HCT116 (cell line): ENCODE data around the gene IRAK2. TPM values are rescaled to one million over a fixed set of nuclear protein-coding genes. Genes with fewer than 3 reads are reported as not detected.

ENCODE experiments used
- ATAC-seq: fragments of 200-7000 bp; cut with Tn5 transposase; 2 replicates; pipeline ENCODE4 v1.9.1; 2020; ENCODE audit warnings: mild to moderate bottlenecking, moderate library complexity
- BruUV-seq: library from RNA; stranded (reverse); fragments of 400-500 nt; replicated peaks from 2 replicates; lab custom pipeline; 2021; lab: Mats Ljungman, UMichigan
- CTCF ChIA-PET: fragments of 300-600 bp; sonication (Branson Sonifier 250); formaldehyde crosslinking; loops from one replicate; lab custom pipeline; 2021; ENCODE audit warnings: antibody characterized with exemption; lab: Charles Lee
- POLR2A ChIA-PET: fragments of 300-600, 350-600 bp; sonication (Branson Sonifier 250); formaldehyde crosslinking; loops from one replicate; lab custom pipeline; 2021; ENCODE audit warnings: antibody characterized with exemption; lab: Charles Lee
- RAD21 ChIA-PET, 2 experiments: fragments of 300-600 bp; sonication (Branson Sonifier 250); formaldehyde crosslinking; loops; one replicate each; lab custom pipeline; 2023; ENCODE audit warnings: low total read pairs in 2 of 2; ENCODE audit not compliant: uncharacterized antibody in 2 of 2, unreplicated experiment in 2 of 2, low non-redundant PET in 1 of 2; lab: Charles Lee
- DNase-seq: peaks from one replicate; pipeline ENCODE4 v3.0.0-alpha.2; 2010; ENCODE audit warnings: low read depth, low spot score
- H2AFZ ChIP-seq: fragments of 200-600 bp; shearing (Covaris generic), sonication (generic); 2 replicates; pipeline ENCODE4 v1.6.1; 2017; ENCODE audit warnings: low read depth, mixed run types, mixed read lengths, antibody characterized with exemption, low read length; ENCODE audit not compliant: poor library complexity, severe bottlenecking
- H3K27ac ChIP-seq: 2 replicates; pipeline ENCODE4 v1.5.1; 2012; ENCODE audit warnings: low read depth, low read length
- H3K27me3 ChIP-seq: fragments of 200-600 bp; sonication (generic); 2 replicates; pipeline ENCODE4 v1.6.1; 2016; ENCODE audit warnings: mixed run types, low read length, mixed read lengths; ENCODE audit not compliant: insufficient read depth
- H3K36me3 ChIP-seq, 2 experiments: fragments of 200-500 bp in 1 of 2; fragments of 200-600 bp in 1 of 2; sonication (Bioruptor generic) in 1 of 2; sonication (generic) in 1 of 2; 2 replicates each; pipeline versions ENCODE4 v1.5.1 to v1.6.1; 2014 to 2016; ENCODE audit warnings: low read length in 2 of 2, inconsistent platforms in 1 of 2, mixed read lengths in 1 of 2, mixed run types in 1 of 2; ENCODE audit not compliant: insufficient read depth in 2 of 2, control insufficient read depth in 1 of 2
- H3K4me1 ChIP-seq, 2 experiments: fragments of 200-600 bp in 1 of 2; sonication (generic) in 1 of 2; 2 replicates each; pipeline versions ENCODE4 v1.5.1 to v1.6.1; 2012 to 2017; ENCODE audit warnings: low read length in 2 of 2, inconsistent platforms in 1 of 2, mild to moderate bottlenecking in 1 of 2, mixed read lengths in 1 of 2, mixed run types in 1 of 2, moderate library complexity in 1 of 2; ENCODE audit not compliant: insufficient read depth in 2 of 2, control insufficient read depth in 1 of 2
- H3K4me2 ChIP-seq: fragments of 200-600 bp; sonication (generic); 2 replicates; pipeline ENCODE4 v1.6.1; 2017; ENCODE audit warnings: mixed run types, low read length, mixed read lengths
- H3K4me3 ChIP-seq, 2 experiments: fragments of 200-600 bp in 1 of 2; sonication (generic) in 1 of 2; replicated peaks in 1 of 2; 2 replicates each; pipeline ENCODE4 v1.5.1; 2011 to 2016; ENCODE audit warnings: low read length in 2 of 2, control low read depth in 1 of 2, low read depth in 1 of 2, mild to moderate bottlenecking in 1 of 2, mixed read lengths in 1 of 2, mixed run types in 1 of 2
- H3K79me2 ChIP-seq: fragments of 200-600 bp; sonication (generic); 2 replicates; pipeline ENCODE4 v1.6.1; 2017; ENCODE audit warnings: mild to moderate bottlenecking, mixed run types, low read length, moderate library complexity, mixed read lengths; ENCODE audit not compliant: insufficient read depth
- H3K9ac ChIP-seq: fragments of 200-600 bp; sonication (generic); 2 replicates; pipeline ENCODE4 v1.6.1; 2016; ENCODE audit warnings: low read length, mixed read lengths
- H3K9me2 ChIP-seq: fragments of 200-600 bp; sonication (generic), shearing (Covaris generic); 2 replicates; pipeline ENCODE4 v1.6.1; 2017; ENCODE audit warnings: mixed run types, mild to moderate bottlenecking, moderate library complexity; ENCODE audit not compliant: insufficient read depth
- H3K9me3 ChIP-seq, 2 experiments: fragments of 200-500 bp in 1 of 2; fragments of 200-600 bp in 1 of 2; sonication (Bioruptor generic) in 1 of 2; sonication (generic) in 1 of 2; 2 replicates each; pipeline ENCODE4 v1.6.1; 2014 to 2017; ENCODE audit warnings: low read length in 2 of 2, mixed read lengths in 2 of 2, inconsistent platforms in 1 of 2, low read depth in 1 of 2, mild to moderate bottlenecking in 1 of 2, mixed run types in 1 of 2, moderate library complexity in 1 of 2; ENCODE audit not compliant: control insufficient read depth in 1 of 2, insufficient read depth in 1 of 2
- H4K20me1 ChIP-seq: fragments of 200-600 bp; sonication (generic), shearing (Covaris generic); 2 replicates; pipeline ENCODE4 v1.6.1; 2017; ENCODE audit warnings: mixed run types, mild to moderate bottlenecking, moderate library complexity; ENCODE audit not compliant: insufficient read depth
- ATF3 ChIP-seq: IDR thresholded peaks from 2 replicates; pipeline ENCODE4 v1.6.1; 2012
- CBX3 ChIP-seq: IDR thresholded peaks from 2 replicates; pipeline ENCODE4 v1.6.1; 2012; ENCODE audit warnings: low read depth
- CEBPB ChIP-seq: IDR thresholded peaks from 2 replicates; pipeline ENCODE4 v1.6.1; 2012; ENCODE audit warnings: low read depth
- EGR1 ChIP-seq: IDR thresholded peaks from 2 replicates; pipeline ENCODE4 v1.6.1; 2012; ENCODE audit warnings: low read depth
- ELF1 ChIP-seq: IDR thresholded peaks from 2 replicates; pipeline ENCODE4 v1.6.1; 2012; ENCODE audit warnings: low read depth, borderline replicate concordance
- FOSL1 ChIP-seq: IDR thresholded peaks from 2 replicates; pipeline ENCODE4 v1.6.1; 2012; ENCODE audit warnings: low read depth
- JUND ChIP-seq: IDR thresholded peaks from 2 replicates; pipeline ENCODE4 v1.6.1; 2012
- POLR2A ChIP-seq: IDR thresholded peaks from 2 replicates; pipeline ENCODE4 v1.7.0; 2011; ENCODE audit warnings: borderline replicate concordance; ENCODE audit not compliant: insufficient read depth, insufficient read length; ENCODE audit errors: extremely low read depth
- RAD21 ChIP-seq: IDR thresholded peaks from 2 replicates; pipeline ENCODE4 v1.6.1; 2012; ENCODE audit warnings: low read depth, mild to moderate bottlenecking
- SIN3A ChIP-seq: IDR thresholded peaks from 2 replicates; pipeline ENCODE4 v1.6.1; 2012; ENCODE audit warnings: low read depth
- SP1 ChIP-seq: IDR thresholded peaks from 2 replicates; pipeline ENCODE4 v1.6.1; 2012; ENCODE audit warnings: low read depth
- TCF7L2 ChIP-seq: IDR thresholded peaks from 2 replicates; pipeline ENCODE4 v1.7.0; 2011; ENCODE audit warnings: borderline replicate concordance, inconsistent platforms; ENCODE audit not compliant: insufficient read depth, insufficient read length; ENCODE audit errors: extremely low read depth
- YY1 ChIP-seq: IDR thresholded peaks from 2 replicates; pipeline ENCODE4 v1.6.1; 2011; ENCODE audit warnings: low read length, low read depth, moderate library complexity, mild to moderate bottlenecking; ENCODE audit not compliant: insufficient replicate concordance; ENCODE audit errors: extremely low read depth
- ZFX ChIP-seq: fragments of 450-650 bp; IDR thresholded peaks from 2 replicates; pipeline ENCODE4 v1.6.1; 2017
- ZNF274 ChIP-seq: fragments of 200-500 bp; sonication (Bioruptor generic); IDR thresholded peaks from 2 replicates; pipeline ENCODE4 v1.6.1; 2014; ENCODE audit warnings: mild to moderate bottlenecking, low read depth, low read length, inconsistent platforms
- intact Hi-C: fragments of 100-400 bp; cut with micrococcal nuclease; formaldehyde crosslinking; loops from 2 replicates; pipeline ENCODE4 v1.10.0; 2022
- total RNA-seq: library from RNA; stranded (reverse); gene quantifications from one replicate; pipeline ENCODE4 v1.2.1, GENCODE V29; 2021; ENCODE audit not compliant: unreplicated experiment

The IRAK2 gene
- total RNA-seq, 1 experiment from 2014 or later = 3.6 TPM

DNA sequence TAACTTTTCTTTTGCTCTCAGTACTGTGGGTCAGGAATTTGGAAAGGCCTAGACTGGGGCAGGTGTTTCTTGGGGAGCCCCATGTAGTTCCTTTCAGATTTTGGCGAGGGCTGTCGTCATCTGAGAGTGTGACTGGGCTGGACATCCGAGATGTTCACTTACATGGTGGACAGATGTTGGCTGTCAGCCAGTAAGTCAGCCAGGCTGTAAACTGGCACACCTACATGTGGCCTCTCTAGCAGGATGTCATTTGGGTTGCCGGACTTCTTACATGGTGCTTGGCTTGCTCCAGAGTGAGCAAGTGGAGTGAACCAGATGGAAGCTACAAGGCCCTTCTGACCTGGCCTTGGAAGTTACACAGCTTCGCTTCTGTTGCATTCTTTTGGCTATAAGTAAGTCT, 104.2 kb downstream of the IRAK2 start:
- no peak for TF ChIP-seq SIN3A
- TF ChIP-seq POLR2A = no peak
- no peak for TF ChIP-seq CEBPB
- no peak for TF ChIP-seq TCF7L2
- no peak for TF ChIP-seq ELF1
- no peak for TF ChIP-seq EGR1
- TF ChIP-seq FOSL1 = no peak
- no peak for TF ChIP-seq YY1
- TF ChIP-seq RAD21 = no peak
- TF ChIP-seq CBX3 = no peak
- no peak for TF ChIP-seq ZNF274
- no peak for TF ChIP-seq JUND
- TF ChIP-seq SP1 = no peak
- no peak for TF ChIP-seq ZFX
- no peak for TF ChIP-seq ATF3
- TF ChIP-seq, all 23 proteins: peak for 0
- RAD21 ChIA-PET = no interaction called here
- intact Hi-C loops = no loop called here
- no peak overlapping the region for H3K4me3 ChIP-seq
- no peak overlapping the region for H2AFZ ChIP-seq
- no peaks in the 10 kb centered on the region for H3K27me3 ChIP-seq
- peaks cover 99% of the 10 kb centered on the region for H3K79me2 ChIP-seq
- CTCF ChIA-PET = no interaction called here
- no peak overlapping the region for H3K27ac ChIP-seq
- H3K9ac ChIP-seq = no peak overlapping the region
- POLR2A ChIA-PET = no interaction called here
- 0 out of 2 replicates have a peak, but pooled peaks cover 3% of the 10 kb centered on the region for H4K20me1 ChIP-seq
- H3K36me3 ChIP-seq = peaks cover 24 to 26% of the 10 kb centered on the region in 2 experiments
- H3K4me1 ChIP-seq = peaks cover 2 to 3% of the 10 kb centered on the region in 2 experiments; a peak in 3 of 4 replicates
- no TSS peak for BruUV-seq
- H3K4me2 ChIP-seq = no peak overlapping the region
- no peak for DNase-seq
- no peaks in the 10 kb centered on the region for H3K9me2 ChIP-seq
- no peak for ATAC-seq
- no peaks in the 10 kb centered on the region for H3K9me3 ChIP-seq
